HG02642 (cell line): ENCODE data around the gene CA10.

ENCODE experiments used
- ATAC-seq: cut with Tn5 transposase; IDR thresholded peaks from one replicate; pipeline ENCODE4 v1.9.1; 2021; ENCODE audit warnings: mild to moderate bottlenecking; ENCODE audit not compliant: unreplicated experiment, poor library complexity

CA10 gene

DNA sequence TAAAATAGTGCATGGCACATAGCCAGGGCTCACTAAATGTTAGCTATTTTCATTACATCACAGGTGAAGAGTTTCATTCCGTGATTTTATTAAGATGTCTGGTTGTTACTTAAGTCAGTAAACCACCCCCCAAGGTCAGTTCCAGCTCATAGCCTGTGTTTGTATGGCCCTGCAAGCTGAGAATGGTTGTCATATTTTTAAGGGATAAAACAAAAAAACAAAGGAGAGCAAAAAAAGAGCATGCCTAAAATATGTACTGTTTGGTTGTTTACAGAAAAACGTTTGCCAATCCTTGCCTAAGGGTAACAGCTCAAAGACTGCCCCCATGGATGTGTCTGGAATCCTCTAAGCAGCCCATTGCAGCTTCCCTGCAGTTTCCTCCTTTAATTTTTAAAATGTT is 329.6 kb downstream of the CA10 start:
- ATAC-seq = no peak

DNA sequence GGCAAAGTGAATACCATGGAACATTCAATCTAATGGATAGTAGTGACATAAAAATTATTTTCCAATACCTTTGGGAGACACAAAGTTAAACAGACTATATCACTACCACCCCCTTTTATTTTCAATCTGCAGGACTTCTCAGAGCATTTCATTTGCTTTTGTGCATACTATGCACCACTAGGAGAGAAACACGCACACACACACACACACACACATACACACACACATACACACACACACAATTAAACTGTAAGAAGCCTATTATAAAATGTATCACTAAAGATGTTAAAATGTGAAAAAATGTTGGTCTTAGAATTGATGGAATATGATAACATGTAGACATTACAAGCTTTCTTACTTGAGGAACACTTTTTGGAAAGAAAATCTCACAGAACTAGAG is 331.4 kb downstream of the CA10 start:
- no peak for ATAC-seq

DNA sequence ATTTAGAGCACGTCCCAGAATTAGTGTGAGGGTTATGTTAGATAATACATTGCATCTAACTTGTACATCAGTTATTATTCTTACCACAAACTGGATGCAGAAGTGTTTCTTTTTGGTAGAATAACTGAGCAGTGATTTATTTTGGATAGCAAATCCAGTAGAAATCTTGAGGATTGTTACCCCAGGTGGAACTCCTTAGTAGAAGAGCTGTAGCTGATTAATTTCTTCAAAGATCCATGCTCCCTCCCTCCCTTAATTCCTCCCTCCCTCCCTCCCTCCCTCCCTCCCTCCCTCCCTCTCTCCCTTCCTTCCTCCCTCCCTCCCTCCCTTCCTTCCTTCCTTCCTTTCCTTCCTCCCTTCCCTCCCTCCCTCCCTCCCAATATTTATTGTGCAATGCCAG is 337.7 kb downstream of the CA10 start:
- no peak for ATAC-seq

DNA sequence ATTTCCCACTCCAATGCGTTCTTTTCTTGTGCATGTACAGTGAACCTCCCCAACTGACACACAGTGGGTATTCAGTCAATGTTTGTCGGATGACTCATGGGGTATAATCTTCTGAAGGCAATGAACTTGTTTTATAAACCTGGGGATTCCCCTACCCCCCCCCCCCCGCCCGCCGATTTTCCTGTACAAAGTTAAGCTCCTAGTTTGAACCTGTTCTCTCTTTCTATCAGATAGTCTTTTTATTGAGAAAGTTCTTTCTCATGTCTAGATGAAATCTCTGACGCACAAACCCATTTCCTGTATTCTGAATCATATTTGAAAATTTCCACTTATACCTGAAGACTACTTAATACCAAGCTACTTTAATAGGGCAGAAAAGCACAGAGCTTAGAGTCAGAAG is 338.3 kb downstream of the CA10 start:
- ATAC-seq = no peak

DNA sequence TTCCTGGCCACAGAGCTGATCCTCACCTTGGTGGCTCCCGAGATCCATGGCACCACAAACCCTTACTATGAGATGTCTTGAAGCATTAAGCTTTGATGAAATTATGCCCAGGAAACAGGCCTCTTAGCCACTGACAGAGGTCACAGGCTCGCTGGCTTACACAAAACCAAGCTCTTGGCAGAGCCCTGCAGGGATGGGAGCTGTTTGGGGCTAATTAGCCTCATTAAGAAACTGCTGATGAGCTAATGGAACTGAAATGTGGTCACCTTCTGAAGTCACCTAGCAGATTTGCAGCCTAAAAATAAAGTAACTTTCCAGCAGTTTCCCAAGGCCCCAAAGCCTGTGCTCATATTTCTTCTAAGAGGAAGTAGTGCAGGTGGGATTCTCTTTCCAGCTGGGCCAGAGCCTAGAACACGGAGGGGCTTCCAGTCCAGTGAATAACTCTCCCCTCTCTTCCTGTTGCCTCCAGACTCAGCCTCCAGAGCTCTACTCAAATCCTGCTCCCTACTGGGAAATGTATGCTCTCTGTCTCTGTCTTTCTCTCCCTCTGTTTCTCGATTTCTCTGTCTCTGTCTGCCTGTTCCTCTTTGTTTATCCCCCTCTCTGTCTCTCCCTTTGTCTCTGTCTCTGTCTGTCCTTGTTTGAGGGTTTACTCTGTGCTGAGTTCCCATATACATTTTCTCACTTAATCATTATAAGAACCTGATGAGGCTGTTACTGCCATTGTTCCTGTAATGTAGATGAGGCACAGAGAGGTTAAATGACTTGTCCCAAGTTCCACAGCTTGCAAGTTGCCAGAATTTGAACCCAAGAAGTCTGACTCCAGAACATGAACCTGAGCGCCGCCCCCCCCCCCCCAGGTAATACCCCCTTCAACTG is 338.9 kb downstream of the CA10 start:
- no peak for ATAC-seq

DNA sequence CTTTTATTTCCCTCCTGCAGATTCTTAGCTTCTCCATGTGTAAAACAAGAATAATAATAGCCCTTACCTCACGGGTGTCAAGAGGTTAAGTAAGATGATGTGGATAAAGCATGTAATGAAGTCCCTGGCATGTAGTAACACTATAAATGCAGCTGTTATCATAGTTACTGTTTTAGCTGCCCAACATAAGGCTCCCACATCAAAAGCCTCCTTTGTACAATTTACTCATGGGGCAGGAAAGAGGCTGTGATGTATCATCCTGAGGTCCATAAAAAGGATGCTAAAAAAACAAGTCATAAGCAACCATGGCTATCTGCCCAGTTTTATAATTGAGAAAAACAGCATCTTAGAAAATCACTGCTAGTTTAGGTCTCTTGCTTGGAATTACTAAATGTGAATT is 339.7 kb downstream of the CA10 start:
- no peak for ATAC-seq

DNA sequence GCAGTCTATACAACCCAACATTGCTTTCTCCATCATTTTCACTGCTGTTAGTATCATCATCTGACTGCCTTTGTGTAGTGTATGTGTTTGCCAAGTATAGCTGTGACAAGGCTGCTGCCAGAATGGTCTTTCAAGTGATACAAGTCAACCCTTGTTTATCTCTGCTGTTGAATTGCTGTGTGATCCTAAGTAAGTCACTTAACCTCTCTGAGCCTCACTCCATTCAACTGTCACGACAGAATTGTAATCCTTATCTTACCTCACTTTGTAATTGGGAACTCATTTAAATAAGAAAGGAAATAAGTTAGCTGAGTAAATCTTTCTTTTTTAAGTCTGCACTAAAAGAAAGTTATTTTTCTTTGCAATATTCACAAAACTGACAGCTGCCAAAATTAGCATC is 340.6 kb downstream of the CA10 start:
- no peak for ATAC-seq

DNA sequence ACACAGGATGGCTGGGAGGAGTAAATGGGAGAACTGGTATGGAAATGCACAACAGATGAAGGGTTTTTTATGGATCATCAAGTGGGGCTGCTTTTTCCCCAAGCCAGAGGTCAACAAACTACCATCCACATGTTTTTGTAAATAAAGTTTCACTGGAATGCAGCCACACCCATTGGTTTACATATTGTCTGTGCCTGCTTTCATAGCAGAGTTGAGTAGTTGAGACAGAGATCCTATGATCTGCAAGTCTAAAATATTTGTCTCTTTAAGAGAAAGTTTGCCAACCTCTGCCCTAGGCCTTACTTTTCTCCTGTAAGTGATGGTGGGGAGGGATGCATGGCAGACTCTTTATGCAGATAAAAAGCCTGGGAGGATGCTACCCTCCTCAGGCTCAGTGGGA is 341.4 kb downstream of the CA10 start:
- no peak for ATAC-seq

DNA sequence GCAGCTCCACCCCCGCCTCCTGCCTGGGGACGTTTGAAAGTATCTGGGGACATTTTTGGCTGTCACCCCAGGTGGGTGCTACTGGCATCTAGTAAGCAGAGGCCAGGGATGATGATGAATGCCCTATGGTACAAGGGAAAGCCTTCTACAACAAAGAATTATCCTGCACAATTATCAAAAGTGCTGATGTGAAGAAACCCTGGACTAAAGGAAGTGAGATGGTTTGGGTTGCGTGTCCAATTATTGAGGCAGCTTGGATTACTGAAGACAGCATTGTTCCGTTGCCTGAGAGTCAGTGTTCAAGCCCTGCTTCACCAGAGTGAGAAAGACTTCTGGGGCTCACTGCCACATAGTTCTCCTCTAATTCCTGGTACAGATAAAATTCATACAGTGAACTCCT is 343.4 kb downstream of the CA10 start:
- no peak for ATAC-seq

DNA sequence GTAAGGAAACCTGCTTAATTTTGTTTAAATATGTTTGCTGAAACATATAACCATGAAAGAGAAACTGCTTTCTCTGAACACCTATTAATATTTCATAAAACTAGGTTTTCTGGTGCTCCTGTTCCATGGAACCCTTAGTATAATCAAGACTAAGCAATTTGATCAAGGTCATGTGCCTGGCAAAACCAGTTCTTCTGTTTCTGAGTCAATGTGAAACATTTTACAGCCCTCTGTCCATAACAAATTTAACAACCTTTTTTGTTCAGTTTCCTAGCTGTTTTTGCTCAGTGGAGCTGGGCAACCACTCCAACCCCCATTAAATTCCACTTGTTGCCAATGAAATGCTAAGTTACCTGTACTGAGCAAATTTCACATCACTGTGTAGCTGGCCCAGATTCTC is 344.0 kb downstream of the CA10 start:
- no peak for ATAC-seq

DNA sequence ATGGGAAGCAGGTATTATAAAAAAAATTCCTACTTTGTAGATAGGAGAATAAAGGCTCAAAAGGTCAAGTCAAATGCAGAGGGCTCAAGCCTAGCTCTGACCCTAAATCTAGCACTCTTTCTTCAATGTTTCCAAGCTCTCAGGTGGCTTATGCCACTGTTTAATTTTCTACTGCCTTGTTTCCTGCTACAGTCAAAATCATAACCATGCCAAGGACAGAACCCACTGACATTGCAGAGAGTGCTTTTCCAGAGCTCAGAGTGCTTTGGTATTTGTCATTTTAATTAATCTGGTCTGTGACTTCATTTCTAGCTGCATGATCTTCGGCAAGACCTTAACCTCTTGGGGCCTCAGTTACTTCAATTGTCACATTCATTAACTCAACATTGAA is 344.7 kb downstream of the CA10 start:
- ATAC-seq = no peak

DNA sequence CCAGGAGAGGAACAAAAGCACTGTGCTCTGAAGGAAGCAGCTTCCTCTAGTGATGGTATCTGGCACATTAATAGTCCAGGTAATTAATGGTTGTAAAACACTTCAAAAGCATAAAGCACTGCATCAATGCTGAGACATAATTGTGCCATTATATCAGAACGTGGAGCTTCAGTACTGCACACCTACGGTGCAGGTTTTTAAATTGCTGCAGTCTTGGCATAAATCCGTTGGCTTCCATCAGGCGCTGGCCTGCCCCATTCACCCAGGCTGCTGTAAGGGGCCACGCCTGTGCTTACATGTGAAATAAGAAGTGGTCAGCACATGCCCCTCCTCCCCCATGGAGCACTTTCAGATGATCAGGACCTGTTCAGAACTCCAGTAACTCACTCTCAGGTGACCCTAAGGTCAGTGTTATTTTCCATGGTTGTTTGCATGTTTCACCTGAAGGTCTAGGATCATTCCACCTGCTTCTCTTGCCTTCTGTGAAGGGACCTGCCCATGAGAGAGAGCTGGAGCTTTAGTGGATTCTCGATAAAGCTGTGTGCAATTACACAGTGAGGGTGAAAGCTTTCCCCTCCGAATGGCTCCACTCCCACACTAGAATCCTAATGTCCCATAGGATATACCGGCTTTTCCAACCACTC is 345.3 kb downstream of the CA10 start:
- ATAC-seq = no peak

DNA sequence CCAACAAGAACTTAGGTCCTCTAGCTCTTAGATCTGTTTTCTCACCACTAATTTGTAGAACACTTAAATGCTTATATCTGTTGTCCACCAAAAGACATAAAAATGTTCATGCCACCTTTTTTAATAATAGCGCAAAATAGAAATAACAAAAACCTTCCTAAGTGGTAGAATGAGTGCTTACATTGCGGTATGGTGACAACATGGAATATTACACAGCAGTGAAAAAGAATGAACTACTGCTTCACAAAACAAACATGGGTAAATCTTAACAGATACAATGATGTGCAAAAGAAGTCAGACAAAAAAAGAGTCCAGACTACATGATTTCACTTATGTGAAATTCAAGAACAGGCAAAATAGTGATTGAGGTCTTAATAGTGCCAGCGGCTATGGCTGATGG is 351.1 kb downstream of the CA10 start:
- no peak for ATAC-seq

DNA sequence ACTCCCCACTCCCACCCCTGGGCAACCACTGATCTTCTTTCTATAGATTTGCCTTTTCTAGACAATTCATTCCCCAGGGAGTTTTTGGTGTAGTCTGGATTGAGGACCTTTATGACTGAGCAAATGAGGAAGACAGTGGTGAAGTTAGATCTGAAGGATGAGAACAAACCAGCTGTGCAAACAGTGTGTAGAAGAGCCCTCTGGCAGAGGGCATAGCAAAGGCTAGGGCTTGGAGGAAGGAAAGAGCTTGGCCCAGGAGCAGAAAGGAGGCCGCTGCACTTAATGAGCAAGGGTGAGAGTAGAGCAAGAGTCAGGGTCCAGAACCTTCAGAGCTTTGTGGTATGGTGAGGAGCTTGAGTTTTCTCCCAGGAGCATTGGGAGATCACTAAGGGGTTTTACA is 352.7 kb downstream of the CA10 start:
- no peak for ATAC-seq

DNA sequence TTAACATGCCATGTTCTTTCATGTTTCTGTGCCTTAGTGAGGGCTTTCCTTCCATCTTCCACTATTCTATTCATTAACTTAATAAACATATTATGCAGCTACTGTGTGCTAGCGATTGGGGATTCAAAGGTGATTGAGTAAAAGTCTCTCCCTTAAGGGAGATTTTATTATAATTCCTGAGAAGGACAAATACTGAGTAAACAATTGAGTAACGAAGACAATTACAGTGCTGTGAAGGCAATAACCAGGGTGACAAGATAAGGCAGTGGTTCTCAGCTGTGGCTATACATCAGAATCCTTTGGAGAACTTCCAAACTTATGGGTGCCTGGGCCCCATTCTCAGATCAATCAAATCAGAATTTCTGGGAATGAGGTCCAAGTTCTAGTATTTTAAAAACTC is 353.3 kb downstream of the CA10 start:
- no peak for ATAC-seq

DNA sequence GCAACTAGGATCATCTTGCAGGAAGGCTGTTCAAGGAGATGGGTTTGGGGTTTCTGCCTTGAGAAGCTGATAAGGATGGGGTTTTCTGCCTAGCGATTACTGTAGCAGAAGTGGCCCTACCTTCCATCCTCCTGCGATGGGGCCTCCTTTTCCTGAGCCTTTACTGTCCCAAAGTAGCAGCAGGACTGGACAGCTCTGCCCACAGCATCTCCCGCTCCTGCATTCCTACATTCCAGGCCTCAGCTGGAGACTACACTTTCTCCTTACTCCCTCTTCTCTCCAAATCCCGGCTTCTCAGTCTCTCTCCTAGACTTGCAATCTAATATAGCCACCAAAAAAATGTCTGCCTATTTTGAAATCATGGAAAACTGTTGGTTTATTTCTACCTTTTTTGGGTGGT is 355.4 kb downstream of the CA10 start:
- no peak for ATAC-seq

DNA sequence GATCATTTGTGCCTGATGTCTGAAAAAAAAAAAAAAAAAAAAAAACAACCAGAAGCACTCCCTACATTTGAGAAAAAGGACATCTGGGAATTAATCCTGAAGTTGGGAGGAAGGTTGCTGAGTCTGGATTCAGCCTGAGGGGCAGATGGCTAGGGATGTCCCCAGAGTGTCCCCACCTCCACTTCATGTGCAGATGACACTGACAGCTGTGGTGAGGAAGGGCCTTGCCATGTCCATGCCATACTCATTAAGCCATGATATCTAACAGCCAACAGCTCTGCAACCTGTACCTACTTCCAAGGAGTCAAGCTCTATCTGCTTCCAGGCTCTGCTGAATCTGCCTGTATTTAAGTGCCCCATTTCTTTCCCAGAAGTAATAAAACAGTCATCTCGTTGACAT is 356.0 kb downstream of the CA10 start:
- no peak for ATAC-seq

DNA sequence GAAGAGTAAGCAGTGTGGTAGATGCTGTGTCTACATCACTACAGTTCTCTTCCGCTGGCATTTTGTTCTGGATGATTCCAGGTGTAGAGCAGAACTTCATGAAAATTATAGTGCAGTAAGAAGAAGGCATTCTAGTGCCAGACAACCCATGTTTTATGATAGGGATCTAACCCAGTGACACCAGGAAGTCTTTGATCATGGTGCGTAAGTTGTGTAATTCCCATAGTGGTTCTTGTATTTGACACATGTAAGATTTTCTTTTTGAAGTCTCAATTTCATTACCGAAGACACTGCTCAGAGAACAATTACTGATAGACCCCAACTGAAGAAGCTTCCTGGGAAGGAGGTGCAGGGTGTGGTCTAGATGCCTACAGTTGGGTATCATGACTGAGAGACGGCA is 356.9 kb downstream of the CA10 start:
- no peak for ATAC-seq

DNA sequence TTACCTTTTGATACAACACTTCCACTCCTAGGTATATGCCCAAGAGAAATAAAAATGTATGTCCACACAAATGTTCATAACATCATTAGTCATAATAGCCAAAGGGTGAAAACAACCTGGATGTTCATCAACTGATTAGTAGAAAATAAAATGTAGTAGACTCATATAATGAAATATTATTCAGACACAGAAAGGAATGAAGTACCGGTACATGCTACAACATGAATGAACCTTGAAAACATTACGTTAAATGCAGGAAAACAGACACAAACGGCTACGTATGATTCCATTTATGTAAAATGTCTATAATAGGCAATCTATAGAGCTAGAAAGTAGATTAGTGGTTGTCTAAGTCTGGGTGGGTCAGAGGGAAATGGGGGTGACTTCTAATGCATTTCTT is 358.5 kb downstream of the CA10 start:
- no peak for ATAC-seq

DNA sequence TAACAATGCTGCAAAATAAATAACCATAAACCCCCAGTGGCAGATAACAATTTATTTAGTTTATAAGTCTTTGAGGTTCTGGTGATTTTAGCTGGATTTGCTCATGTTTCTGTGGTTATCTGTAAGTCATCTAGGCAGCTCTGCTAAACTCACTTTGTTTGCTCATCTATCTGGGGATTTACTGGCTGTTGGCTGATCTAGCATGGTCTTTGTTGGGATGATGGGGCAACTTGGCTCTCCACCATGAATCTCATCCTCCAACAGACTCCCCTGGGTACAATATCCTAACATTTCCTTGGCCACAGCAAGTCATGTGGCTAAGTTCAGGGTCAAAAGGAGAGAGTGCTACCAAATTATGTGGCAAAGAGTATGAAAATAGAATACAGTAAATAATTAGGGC is 359.3 kb downstream of the CA10 start:
- ATAC-seq = no peak

DNA sequence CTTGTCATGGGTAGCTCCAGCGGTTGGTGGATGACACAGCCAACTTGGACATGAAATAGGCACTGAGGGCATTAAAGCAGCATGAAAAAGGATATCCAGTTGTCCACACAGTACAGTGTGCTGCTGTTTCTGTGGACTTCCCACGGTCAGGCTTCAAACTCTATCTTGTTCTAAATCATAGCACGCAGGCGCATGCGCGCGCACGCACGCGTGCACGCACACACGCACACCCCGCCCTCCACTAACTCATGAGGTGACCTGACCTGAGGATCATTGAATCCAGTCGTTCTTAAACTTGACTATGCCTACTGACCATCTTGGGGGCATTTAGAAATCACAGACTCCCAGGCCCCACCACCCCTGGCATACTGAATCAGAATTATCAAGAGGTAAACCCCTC is 361.4 kb downstream of the CA10 start:
- ATAC-seq = no peak

DNA sequence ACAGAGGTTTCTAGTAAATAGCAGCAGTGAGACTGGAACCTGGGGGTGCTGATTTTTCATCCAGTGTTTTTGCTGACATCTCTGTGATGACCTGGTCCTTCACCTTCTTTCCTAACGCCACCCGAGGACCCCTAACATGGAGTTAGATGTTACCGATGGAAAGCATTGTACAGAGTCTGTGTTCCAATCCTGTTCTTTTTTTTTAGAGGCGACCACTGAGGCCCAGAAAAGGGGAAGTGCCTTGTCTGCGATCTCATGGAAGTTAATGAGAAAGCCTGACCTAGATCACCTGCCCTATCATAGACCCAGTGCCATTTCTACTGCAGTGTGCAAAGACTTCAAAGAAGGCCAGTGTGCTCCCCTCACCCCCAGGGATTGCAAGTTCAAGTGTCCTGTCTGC is 362.5 kb downstream of the CA10 start:
- no peak for ATAC-seq
